ENCODE measurements around the gene RAB3IP. TPM values are rescaled to one million over a fixed set of nuclear protein-coding genes. Genes with fewer than 3 reads are reported as not detected.
"Not testable (repeated sequence)": the region's sequence is repeated elsewhere in the genome, so short reads cannot be mapped to it uniquely, and the experiment has no call there.

Gene RAB3IP
- total RNA-seq, 4 donors from 2014 or later, result 6.7 to 17.2 (median 15.1) TPM

GRCh38 chr12:69851976-69852375 lies 113.3 kb downstream of the RAB3IP start:
- H3K27ac ChIP-seq, result no peak overlapping the region
- no peaks in the 10 kb centered on the region for H3K36me3 ChIP-seq
- H3K4me1 ChIP-seq, result no peaks in the 10 kb centered on the region
- DNase-seq, result no peak
- TF ChIP-seq CTCF (IDR thresholded peaks at IDR 0.05), result no peak
- no peak for TF ChIP-seq POLR2A (IDR thresholded peaks at IDR 0.05)
- intact Hi-C loops (cut with DNase I), result no loop called here
- H3K4me3 ChIP-seq, result no peak overlapping the region
- peaks cover 0 to 5% (median 0%) of the 10 kb centered on the region in 3 donors for H3K9me3 ChIP-seq
- no peaks in the 10 kb centered on the region for H3K27me3 ChIP-seq
- 100% methylated on average over 1 of the region's 2 CpGs; no CpG with 5 or more reads in 1 of the 2 donors for WGBS, 2 donors

GRCh38 chr12:69853176-69853961 lies 114.7 kb downstream of the RAB3IP start:
- WGBS, 2 donors, result no CpG with 5 or more reads among the region's 61 CpGs
- H3K9me3 ChIP-seq; DNase-seq; intact Hi-C loops (cut with DNase I); H3K4me1 ChIP-seq; H3K27ac ChIP-seq; H3K27me3 ChIP-seq; H3K36me3 ChIP-seq; H3K4me3 ChIP-seq: not testable (repeated sequence)

DNA sequence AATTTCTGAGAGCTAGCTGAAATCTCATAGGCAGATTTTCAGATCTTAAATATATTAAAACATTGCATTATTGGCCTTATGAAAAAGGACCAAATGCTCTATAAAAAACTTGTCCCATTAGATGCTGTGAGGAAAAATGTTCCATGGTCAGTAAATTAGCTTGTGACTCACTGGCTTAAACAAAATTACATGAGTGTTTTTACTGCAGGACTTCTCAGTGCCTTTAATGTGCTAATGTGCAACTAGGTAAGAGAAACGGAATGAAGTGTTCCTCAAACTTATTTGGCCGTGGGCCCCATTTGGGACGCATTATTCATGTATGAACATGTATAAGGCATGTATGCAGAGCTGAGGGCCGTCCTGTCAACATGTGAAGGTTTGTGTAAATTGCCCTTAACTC lies 128.0 kb downstream of the RAB3IP start:
- WGBS, 2 donors, result 58 to 64% methylated on average over 4 of the region's 4 CpGs
- Histone ChIP-seq H3K4me1 (no peaks in the 10 kb centered on the region), H3K9me3 (no peaks in the 10 kb centered on the region), H3K4me3 (no peak overlapping the region), H3K36me3 (no peaks in the 10 kb centered on the region), H3K27ac (no peak overlapping the region), H3K27me3 (peaks cover 0 to 13% (median 0%) of the 10 kb centered on the region in 4 donors)
- TF ChIP-seq CTCF (IDR thresholded peaks at IDR 0.05) (no peak), POLR2A (IDR thresholded peaks at IDR 0.05) (no peak)
- no peak for DNase-seq
- intact Hi-C loops (cut with DNase I), result no loop called here

DNA sequence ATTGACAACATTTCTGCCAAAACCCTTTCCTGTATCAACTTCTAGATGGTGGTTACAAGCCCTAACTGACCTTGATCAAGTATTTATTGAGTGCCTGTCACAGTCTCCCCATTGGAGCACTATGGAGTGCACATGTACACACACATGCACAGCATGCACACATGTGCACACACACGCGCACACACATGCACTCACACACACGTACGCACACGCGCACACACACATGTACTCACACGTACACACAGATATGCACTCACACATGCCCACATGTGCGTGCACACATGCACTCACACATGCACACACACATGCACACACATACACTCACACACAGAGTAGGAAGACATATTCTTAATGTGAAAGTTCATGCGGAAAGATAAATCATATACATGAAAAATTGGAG lies 130.0 kb downstream of the RAB3IP start:
- peaks cover 0 to 5% (median 0%) of the 10 kb centered on the region in 3 donors for H3K4me1 ChIP-seq
- intact Hi-C loops (cut with DNase I), result no loop called here
- H3K36me3 ChIP-seq, result no peaks in the 10 kb centered on the region
- DNase-seq, result no peak
- peaks cover 0 to 13% (median 0%) of the 10 kb centered on the region in 4 donors for H3K27me3 ChIP-seq
- no peaks in the 10 kb centered on the region for H3K9me3 ChIP-seq
- WGBS, 2 donors, result 88 to 98% methylated on average over 6 to 9 of the region's 9 CpGs
- no peak overlapping the region for H3K4me3 ChIP-seq
- TF ChIP-seq CTCF (IDR thresholded peaks at IDR 0.05), result no peak
- TF ChIP-seq POLR2A (IDR thresholded peaks at IDR 0.05), result no peak
- no peak overlapping the region for H3K27ac ChIP-seq

DNA sequence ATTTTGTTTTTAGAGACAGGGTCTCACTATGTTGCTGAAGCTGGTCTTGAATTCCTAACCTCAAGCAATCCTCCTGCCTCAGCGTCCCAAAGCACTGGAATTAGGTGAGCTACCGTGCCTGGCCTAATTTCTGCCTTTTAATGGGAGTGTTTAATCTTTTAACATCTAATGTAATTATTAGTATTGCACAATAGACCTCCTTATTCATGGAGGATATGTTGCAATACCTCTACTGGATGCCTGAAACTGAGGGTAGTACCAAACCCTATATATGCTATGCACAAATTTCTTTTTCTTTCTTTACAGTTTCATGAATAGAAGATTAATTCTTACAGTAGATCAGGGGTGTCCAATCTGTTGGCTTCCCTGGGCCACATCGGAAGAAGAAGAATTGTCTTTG lies 134.1 kb downstream of the RAB3IP start:
- Histone ChIP-seq H3K4me3 (no peak overlapping the region), H3K27ac (no peak overlapping the region), H3K36me3 (no peaks in the 10 kb centered on the region), H3K4me1 (peaks cover 0 to 5% (median 0%) of the 10 kb centered on the region in 3 donors), H3K27me3 (peaks cover 0 to 5% (median 0%) of the 10 kb centered on the region in 4 donors), H3K9me3 (no peaks in the 10 kb centered on the region)
- DNase-seq, result no peak
- intact Hi-C loops (cut with DNase I), result no loop called here
- TF ChIP-seq POLR2A (IDR thresholded peaks at IDR 0.05) (no peak), CTCF (IDR thresholded peaks at IDR 0.05) (no peak)
- 21 to 43% methylated on average over 3 of the region's 3 CpGs for WGBS, 2 donors

Other genes with a start within 250 kb of the RAB3IP start
- gene CCT2, start 153.4 kb upstream of the RAB3IP start, total RNA-seq, result 100 to 1,000 TPM in 3 of 4 donors, 10 to 100 TPM in 1; 45.4 to 164 (median 156) TPM
- not detected for gene LRRC10, start 128.0 kb upstream of the RAB3IP start, total RNA-seq
- not detected for gene BEST3, start 39.6 kb upstream of the RAB3IP start, total RNA-seq
- not detected for gene MYRFL, start 86.4 kb downstream of the RAB3IP start, total RNA-seq

Data from esophagus squamous epithelium (tissue), 5 donors.